Erythroblast (primary cell): ENCODE results near the gene VCP.

Experiments used
- GATA1 ChIP-seq: IDR thresholded peaks from 2 replicates; pipeline ENCODE4 v1.6.1; 2011; ENCODE audit warnings: low read depth, mild to moderate bottlenecking, control low read depth, low read length, moderate library complexity
- POLR2A ChIP-seq: IDR thresholded peaks from 2 replicates; pipeline ENCODE4 v1.6.1; 2011; ENCODE audit warnings: mild to moderate bottlenecking, low read length

DNA sequence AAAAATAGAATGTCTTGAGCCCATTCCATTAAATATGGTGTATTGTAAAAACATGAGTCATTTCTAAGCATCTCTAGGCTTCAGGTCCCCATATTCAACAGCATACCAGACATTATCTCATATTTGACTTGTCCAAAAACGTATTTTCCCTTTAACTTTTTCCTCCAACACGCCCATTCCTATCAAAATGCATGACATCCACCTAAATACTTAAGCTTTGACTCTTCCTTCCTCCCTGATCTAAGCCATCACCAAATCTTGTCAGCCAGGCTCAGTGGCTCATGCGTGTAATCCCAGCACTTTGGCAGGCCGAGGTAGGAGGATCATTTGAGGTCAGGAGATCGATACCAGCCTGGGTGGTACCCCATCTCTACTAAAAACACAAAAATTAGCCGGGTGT is 23.9 kb downstream of the VCP start:
- TF ChIP-seq POLR2A (no peak), GATA1 (no peak)
